Fibroblast of lung (primary cell): Measurements from ENCODE around the gene DIAPH3. TPM values are rescaled to one million over a fixed set of nuclear protein-coding genes. Genes with fewer than 3 reads are reported as not detected.

Source experiments
- DNase-seq, 2 donors: peaks; one replicate each; pipeline versions ENCODE4 v3.0.0 to v3.0.0-alpha.2; 2010; ENCODE audit warnings: low read depth in 2 of 2
- H2AFZ ChIP-seq: 2 replicates; pipeline ENCODE4 v1.5.1; 2012; ENCODE audit warnings: low read length, control low read depth, inconsistent platforms
- H3K27ac ChIP-seq: 2 replicates; pipeline ENCODE4 v1.5.1; 2011; ENCODE audit warnings: low read length, control low read depth; ENCODE audit not compliant: insufficient read depth
- H3K27me3 ChIP-seq: 2 replicates; pipeline ENCODE4 v1.5.1; 2011; ENCODE audit warnings: mild to moderate bottlenecking, low read length; ENCODE audit not compliant: control insufficient read depth, insufficient read depth
- H3K36me3 ChIP-seq: 2 replicates; pipeline ENCODE4 v1.5.1; 2011; ENCODE audit warnings: low read length; ENCODE audit not compliant: control insufficient read depth, insufficient read depth
- H3K4me1 ChIP-seq: 2 replicates; pipeline ENCODE4 v1.5.1; 2011; ENCODE audit warnings: low read length; ENCODE audit not compliant: control insufficient read depth, insufficient read depth; ENCODE audit errors: extremely low read depth
- H3K4me2 ChIP-seq: 2 replicates; pipeline ENCODE4 v1.5.1; 2011; ENCODE audit warnings: low read length, control low read depth; ENCODE audit not compliant: insufficient read depth; ENCODE audit errors: extremely low read depth
- H3K4me3 ChIP-seq, 4 experiments: fragments of 200-600 bp in 1 of 4; sonication (generic) in 1 of 4; replicated peaks in 1 of 4; 2 replicates each; pipeline ENCODE4 v1.5.1; 2011 to 2016; ENCODE audit warnings: low read length in 4 of 4, low read depth in 3 of 4, mild to moderate bottlenecking in 3 of 4, control low read depth in 2 of 4, inconsistent platforms in 1 of 4, mixed read lengths in 1 of 4; ENCODE audit not compliant: insufficient read depth in 1 of 4; ENCODE audit errors: control extremely low read depth in 1 of 4
- H3K79me2 ChIP-seq: 2 replicates; pipeline ENCODE4 v1.5.1; 2012; ENCODE audit warnings: mild to moderate bottlenecking, low read length, inconsistent platforms; ENCODE audit not compliant: control insufficient read depth, insufficient read depth
- H3K9ac ChIP-seq: 2 replicates; pipeline ENCODE4 v1.5.1; 2011; ENCODE audit warnings: mild to moderate bottlenecking, low read length, control low read depth; ENCODE audit not compliant: insufficient read depth
- H3K9me3 ChIP-seq: 2 replicates; pipeline ENCODE4 v1.5.1; 2012; ENCODE audit warnings: low read depth, low read length; ENCODE audit not compliant: control insufficient read depth, insufficient read depth
- H4K20me1 ChIP-seq: 2 replicates; pipeline ENCODE4 v1.5.1; 2011; ENCODE audit warnings: low read length; ENCODE audit not compliant: control insufficient read depth, insufficient read depth; ENCODE audit errors: extremely low read depth
- CTCF ChIP-seq, 2 donors: IDR thresholded peaks in 1 of 2; conservative IDR thresholded peaks in 1 of 2; 1 replicate in 1 of 2; 2 replicates in 1 of 2; pipeline ENCODE4 v1.5.1; 2011 to 2012; ENCODE audit warnings: low read length in 2 of 2, control low read depth in 1 of 2, inconsistent platforms in 1 of 2, low read depth in 1 of 2, mild to moderate bottlenecking in 1 of 2
- EZH2 ChIP-seq: IDR thresholded peaks from 2 replicates; pipeline ENCODE4 v1.5.1; 2012; ENCODE audit warnings: low read length, control low read depth, mild to moderate bottlenecking; ENCODE audit errors: missing control alignments
- polyA plus RNA-seq, 2 donors: library from polyadenylated mRNA; depleted of rRNA in 1 of 2; stranded (reverse) in 1 of 2; unstranded in 1 of 2; fragments of >200 nt; gene quantifications; 2 replicates each; pipeline ENCODE4 v1.2.1, GENCODE V29; 2011 to 2012; ENCODE audit warnings: missing spikeins in 1 of 2
- total RNA-seq: library from RNA; depleted of rRNA; stranded (reverse); fragments of >200 nt; gene quantifications from 2 replicates; pipeline ENCODE4 v1.2.1, GENCODE V29; 2014

The DIAPH3 gene
- total and polyA plus RNA-seq, 2 donors (not counting 1 experiment from before 2014, with no cell fraction given): 5.9 to 10.9 TPM

GRCh38 chr13:59793107-59793506 is 370.6 kb downstream of the DIAPH3 start:
- H3K27ac ChIP-seq: no peak overlapping the region
- no peak overlapping the region for H3K4me3 ChIP-seq
- no peaks in the 10 kb centered on the region for H3K9me3 ChIP-seq
- no peaks in the 10 kb centered on the region for H3K36me3 ChIP-seq
- no peak overlapping the region for H2AFZ ChIP-seq
- H3K4me1 ChIP-seq: no peaks in the 10 kb centered on the region
- no peaks in the 10 kb centered on the region for H3K27me3 ChIP-seq
- H3K9ac ChIP-seq: no peak overlapping the region
- no peaks in the 10 kb centered on the region for H3K79me2 ChIP-seq
- H4K20me1 ChIP-seq: no peaks in the 10 kb centered on the region
- no peak for TF ChIP-seq CTCF (conservative IDR thresholded peaks at IDR 0.05 in 1 of 2, IDR thresholded peaks at IDR 0.05 in 1 of 2; ENCODE audit: low read depth in 1 of 2, low read length in 2 of 2)
- TF ChIP-seq EZH2: no peak
- DNase-seq: no peak
- H3K4me2 ChIP-seq: no peak overlapping the region

GRCh38 chr13:59790626-59791025 is 373.1 kb downstream of the DIAPH3 start:
- Histone ChIP-seq H4K20me1 (no peaks in the 10 kb centered on the region), H2AFZ (no peak overlapping the region), H3K79me2 (no peaks in the 10 kb centered on the region), H3K27me3 (no peaks in the 10 kb centered on the region), H3K4me2 (no peak overlapping the region), H3K4me1 (no peaks in the 10 kb centered on the region), H3K27ac (no peak overlapping the region), H3K4me3 (no peak overlapping the region), H3K9ac (no peak overlapping the region), H3K36me3 (no peaks in the 10 kb centered on the region), H3K9me3 (no peaks in the 10 kb centered on the region)
- peak; percentile 4 to 67 for DNase-seq
- TF ChIP-seq CTCF (conservative IDR thresholded peaks at IDR 0.05 in 1 of 2, IDR thresholded peaks at IDR 0.05 in 1 of 2; ENCODE audit: low read depth in 1 of 2, low read length in 2 of 2) (no peak), EZH2 (no peak)

- Histone ChIP-seq H3K9ac (no peak overlapping the region), H3K4me1 (no peaks in the 10 kb centered on the region)
Measured at GRCh38 chr13:59789558-59789957, 374.2 kb downstream of the DIAPH3 start.

More at GRCh38 chr13:59789558-59789957, 374.2 kb downstream of the DIAPH3 start:
- H4K20me1 ChIP-seq: no peaks in the 10 kb centered on the region
- H3K27me3 ChIP-seq: no peaks in the 10 kb centered on the region
- no peak for DNase-seq
- H3K79me2 ChIP-seq: no peaks in the 10 kb centered on the region
- TF ChIP-seq CTCF (conservative IDR thresholded peaks at IDR 0.05 in 1 of 2, IDR thresholded peaks at IDR 0.05 in 1 of 2; ENCODE audit: low read depth in 1 of 2, low read length in 2 of 2): no peak
- no peak overlapping the region for H3K4me2 ChIP-seq
- no peak overlapping the region for H3K27ac ChIP-seq
- no peak overlapping the region for H3K4me3 ChIP-seq
- H2AFZ ChIP-seq: no peak overlapping the region
- H3K36me3 ChIP-seq: no peaks in the 10 kb centered on the region
- H3K9me3 ChIP-seq: no peaks in the 10 kb centered on the region
